HG03066 (cell line): ENCODE data around the gene PSME2.
A peak's percentile ranks its signal among the peaks of the same experiment; 100 is the strongest.

Experiments
- ATAC-seq: cut with Tn5 transposase; IDR thresholded peaks from one replicate; pipeline ENCODE4 v1.9.1; 2021; ENCODE audit warnings: low read depth; ENCODE audit not compliant: unreplicated experiment

PSME2 gene

GRCh38 chr14:24156840-24157239 is 10.4 kb upstream of the PSME2 start:
- ATAC-seq: no peak

GRCh38 chr14:24155100-24155499 is 8.7 kb upstream of the PSME2 start:
- ATAC-seq: no peak

- no peak for ATAC-seq
These were observed 5.1 kb upstream of the PSME2 start for GRCh38 chr14:24151404-24152080.

- no peak for ATAC-seq
These were observed 4.6 kb upstream of the PSME2 start for GRCh38 chr14:24150993-24151392.

DNA sequence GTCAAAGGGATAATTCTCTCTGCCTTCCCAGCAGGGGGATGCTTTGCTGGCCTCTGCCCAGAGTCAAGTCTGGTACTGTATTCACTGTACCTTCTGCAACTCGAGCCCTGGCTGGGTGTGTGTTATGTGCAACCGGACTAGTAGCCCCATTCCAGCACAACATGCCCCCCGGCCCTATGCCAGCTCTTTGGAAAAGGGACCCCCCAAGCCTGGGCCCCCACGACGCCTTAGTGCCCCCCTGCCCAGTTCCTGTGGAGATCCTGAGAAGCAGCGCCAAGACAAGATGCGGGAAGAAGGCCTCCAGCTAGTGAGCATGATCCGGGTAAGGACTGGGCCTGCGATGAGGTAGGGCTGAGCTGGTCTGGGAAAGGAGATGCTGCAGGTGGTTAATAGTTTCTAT is 4.2 kb upstream of the PSME2 start:
- ATAC-seq: no peak

GRCh38 chr14:24150061-24150460 is 3.7 kb upstream of the PSME2 start:
- ATAC-seq: no peak

- no peak for ATAC-seq
These were observed 3.0 kb upstream of the PSME2 start for GRCh38 chr14:24149302-24149969.

DNA sequence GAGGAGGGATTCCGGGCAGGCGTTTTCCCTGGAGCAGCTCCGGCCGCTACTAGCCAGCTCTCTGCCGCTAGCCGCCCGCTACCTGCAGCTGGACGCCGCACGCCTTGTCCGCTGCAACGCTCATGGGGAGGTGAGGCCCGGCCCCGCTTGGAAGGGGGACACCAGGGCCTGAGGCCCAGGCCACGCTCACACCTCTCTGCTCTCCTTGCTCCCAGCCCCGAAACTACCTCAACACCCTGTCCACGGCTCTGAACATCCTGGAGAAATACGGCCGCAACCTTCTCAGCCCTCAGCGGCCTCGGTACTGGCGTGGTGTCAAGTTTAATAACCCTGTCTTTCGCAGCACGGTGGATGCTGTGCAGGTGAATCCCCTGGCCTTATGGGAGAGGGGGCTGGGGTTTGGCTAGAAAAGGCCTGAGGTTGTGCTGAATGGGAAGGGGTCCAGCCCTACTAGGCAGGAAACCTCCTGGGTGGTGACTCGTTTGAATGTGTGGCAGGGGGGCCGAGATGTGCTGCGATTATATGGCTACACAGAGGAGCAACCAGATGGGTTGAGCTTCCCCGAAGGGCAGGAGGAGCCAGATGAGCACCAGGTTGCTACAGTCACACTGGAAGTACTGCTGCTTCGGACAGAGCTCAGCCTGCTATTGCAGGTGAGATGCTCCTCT is 1.5 kb upstream of the PSME2 start:
- no peak for ATAC-seq

- ATAC-seq: peak; percentile 85
These were observed 759 bp upstream of the PSME2 start, which contains the start of gene RNF31 for GRCh38 chr14:24146978-24147760. TSS of gene RNF31 (plus strand) at chr14:24147498. CDS start at chr14:24147699, 201 bp downstream.

GRCh38 chr14:24145690-24146452 is 539 bp downstream of the PSME2 start:
- ATAC-seq: no peak

GRCh38 chr14:24145219-24145618 is 1.2 kb downstream of the PSME2 start:
- ATAC-seq: no peak

DNA sequence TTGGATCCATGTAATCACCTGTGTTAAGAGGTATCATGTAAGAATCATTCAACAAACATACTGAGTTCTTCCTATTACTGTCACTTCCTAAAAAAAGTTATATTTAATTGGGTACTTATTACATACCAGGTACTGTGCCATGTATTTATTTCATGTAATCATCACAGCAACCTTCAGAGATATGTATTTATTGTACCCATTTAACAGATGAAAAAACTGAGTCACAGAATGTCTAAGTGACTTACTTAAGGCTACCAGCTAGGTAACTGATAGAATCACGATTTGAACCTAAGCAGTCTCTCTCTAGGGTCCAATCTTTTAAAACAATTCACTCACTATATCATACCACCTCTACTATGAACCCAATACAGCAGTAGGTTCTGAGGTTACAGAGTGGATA is 2.0 kb downstream of the PSME2 start:
- ATAC-seq: no peak

GRCh38 chr14:24143511-24143910 is 2.9 kb downstream of the PSME2 start:
- no peak for ATAC-seq

GRCh38 chr14:24141097-24141880 is 5.1 kb downstream of the PSME2 start, which contains the start of gene EMC9:
TSS of gene EMC9 (minus strand) at chr14:24141591. CDS start at chr14:24141304, 287 bp downstream.
- peak; percentile 81 for ATAC-seq

GRCh38 chr14:24139272-24139934 is 7.0 kb downstream of the PSME2 start:
- no peak for ATAC-seq

DNA sequence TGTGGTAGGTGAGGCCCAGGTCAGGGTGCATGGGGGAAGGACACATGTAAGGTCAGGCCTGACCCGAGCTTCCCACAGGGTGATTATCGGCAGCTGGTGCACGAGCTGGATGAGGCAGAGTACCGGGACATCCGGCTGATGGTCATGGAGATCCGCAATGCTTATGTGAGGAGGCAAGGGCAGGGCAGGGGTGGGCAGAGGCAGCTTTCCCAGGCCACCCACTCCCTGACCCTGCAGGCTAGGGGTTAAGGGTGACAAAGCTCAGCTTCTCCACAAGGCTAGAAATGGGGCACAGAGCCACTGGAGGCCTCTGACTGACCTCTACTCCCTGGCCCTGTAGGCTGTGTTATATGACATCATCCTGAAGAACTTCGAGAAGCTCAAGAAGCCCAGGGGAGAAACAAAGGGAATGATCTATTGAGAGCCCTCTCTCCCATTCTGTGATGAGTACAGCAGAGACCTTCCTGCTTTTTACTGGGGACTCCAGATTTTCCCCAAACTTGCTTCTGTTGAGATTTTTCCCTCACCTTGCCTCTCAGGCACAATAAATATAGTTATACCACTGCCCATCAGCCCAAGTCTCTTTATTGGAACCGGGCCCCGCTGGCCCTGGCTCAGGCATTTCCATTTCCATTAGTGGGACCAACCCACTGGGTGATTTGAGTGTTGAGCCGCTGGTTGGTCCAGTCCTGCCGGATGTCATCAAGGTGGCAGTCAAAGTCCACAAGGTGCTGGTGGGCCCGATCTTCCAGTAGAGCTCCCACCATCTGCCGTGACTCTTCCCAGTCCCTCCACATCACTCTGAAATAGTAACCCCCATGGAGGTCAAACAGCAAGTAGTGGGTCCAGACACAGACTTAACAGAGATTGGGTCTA is 7.8 kb downstream of the PSME2 start:
- no peak for ATAC-seq

GRCh38 chr14:24137529-24138395 is 8.6 kb downstream of the PSME2 start:
- ATAC-seq: no peak
